Loucy (cell line): Measurements from ENCODE around the gene EXOC2.

ENCODE experiments used
- H2AFZ ChIP-seq: fragments of 200-600 bp; sonication (generic); 2 replicates; pipeline ENCODE4 v1.6.0; 2016; ENCODE audit warnings: antibody characterized with exemption, mild to moderate bottlenecking, low read length, moderate library complexity
- H3F3A ChIP-seq: fragments of 200-600 bp; 2 replicates; pipeline ENCODE4 v1.6.0; 2016; ENCODE audit warnings: antibody characterized with exemption, low read depth, mild to moderate bottlenecking
- H3K27me3 ChIP-seq: fragments of 200-600 bp; sonication (generic); 2 replicates; pipeline ENCODE4 v1.6.1; 2014; ENCODE audit warnings: low read length, mild to moderate bottlenecking; ENCODE audit not compliant: insufficient read depth, poor library complexity, severe bottlenecking
- H3K36me3 ChIP-seq: fragments of 200-600 bp; sonication (generic); 2 replicates; pipeline ENCODE4 v1.6.1; 2016; ENCODE audit warnings: low read length; ENCODE audit not compliant: insufficient read depth
- H3K4me1 ChIP-seq: fragments of 200-600 bp; sonication (generic); 2 replicates; pipeline ENCODE4 v1.5.1; 2014; ENCODE audit warnings: low read length, mild to moderate bottlenecking; ENCODE audit not compliant: insufficient read depth, poor library complexity, severe bottlenecking
- H3K4me2 ChIP-seq: fragments of 200-600 bp; sonication (generic); 2 replicates; pipeline ENCODE4 v1.6.0; 2014; ENCODE audit warnings: antibody characterized with exemption, low read length, low read depth, mild to moderate bottlenecking; ENCODE audit not compliant: poor library complexity, severe bottlenecking
- H3K4me3 ChIP-seq: fragments of 200-600 bp; sonication (generic); 2 replicates; pipeline ENCODE4 v1.5.1; 2014; ENCODE audit warnings: low read length, mild to moderate bottlenecking, mixed read lengths; ENCODE audit not compliant: poor library complexity, severe bottlenecking
- H3K79me2 ChIP-seq: fragments of 200-600 bp; sonication (generic); 2 replicates; pipeline ENCODE4 v1.6.1; 2014; ENCODE audit warnings: low read length; ENCODE audit not compliant: insufficient read depth
- H3K9ac ChIP-seq: fragments of 200-600 bp; sonication (generic); 2 replicates; pipeline ENCODE4 v1.6.0; 2014; ENCODE audit warnings: mild to moderate bottlenecking, low read depth, low read length, moderate library complexity; ENCODE audit not compliant: poor library complexity, severe bottlenecking
- H3K9me2 ChIP-seq: fragments of 200-600 bp; sonication (generic); replicated peaks from 2 replicates; pipeline ENCODE4 v1.6.1; 2016; ENCODE audit warnings: low read depth, low read length, mixed read lengths
- H3K9me3 ChIP-seq: fragments of 200-600 bp; sonication (generic); 2 replicates; pipeline ENCODE4 v1.6.1; 2014; ENCODE audit warnings: mild to moderate bottlenecking, antibody characterized with exemption, low read length, low read depth; ENCODE audit not compliant: insufficient read depth
- H4K20me1 ChIP-seq: fragments of 200-600 bp; sonication (generic); 2 replicates; pipeline ENCODE4 v1.6.0; 2014; ENCODE audit warnings: antibody characterized with exemption, low read length, mild to moderate bottlenecking; ENCODE audit not compliant: insufficient read depth, poor library complexity, severe bottlenecking
- CTCF ChIP-seq: fragments of 200-600 bp; sonication (generic); conservative IDR thresholded peaks from 2 replicates; pipeline ENCODE4 v1.5.1; 2014; ENCODE audit warnings: mild to moderate bottlenecking, antibody characterized with exemption, low read length
- EZH2phosphoT487 ChIP-seq: fragments of 200-600 bp; IDR thresholded peaks from 2 replicates; pipeline ENCODE4 v1.6.1; 2018; ENCODE audit warnings: antibody characterized with exemption, mild to moderate bottlenecking, moderate library complexity, borderline replicate concordance

Gene EXOC2

DNA sequence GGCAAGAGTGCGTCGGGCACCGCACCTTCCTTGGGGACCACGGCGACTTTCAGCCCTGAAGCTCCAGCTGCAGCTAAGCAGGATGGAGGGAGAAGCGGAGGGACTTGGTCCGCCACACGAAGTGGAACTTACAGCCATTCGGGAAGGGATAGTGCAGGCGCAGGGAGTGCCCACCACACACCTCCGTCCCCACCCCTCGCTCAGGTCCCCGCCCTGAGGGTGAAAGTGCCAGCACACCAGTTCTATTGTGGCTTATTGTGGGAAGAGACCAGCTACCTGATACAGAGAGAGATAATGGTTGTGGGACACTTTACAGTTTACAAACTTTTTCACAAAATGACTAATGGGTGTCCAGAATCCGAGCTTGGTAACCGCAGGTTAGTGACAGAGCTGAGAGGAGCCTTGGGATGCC lies 225.3 kb downstream of the EXOC2 start:
- TF ChIP-seq EZH2phosphoT487 = no peak
- no peak for TF ChIP-seq CTCF
- Histone ChIP-seq H3K9ac (no peak overlapping the region), H3F3A (no peaks in the 10 kb centered on the region), H3K36me3 (no peaks in the 10 kb centered on the region), H3K27me3 (no peaks in the 10 kb centered on the region), H3K4me1 (peaks cover 19% of the 10 kb centered on the region), H3K9me2 (no peaks in the 10 kb centered on the region), H2AFZ (no peak overlapping the region), H3K9me3 (no peaks in the 10 kb centered on the region), H3K4me2 (no peak overlapping the region), H4K20me1 (no peaks in the 10 kb centered on the region), H3K79me2 (no peaks in the 10 kb centered on the region), H3K4me3 (no peak overlapping the region)

- no peaks in the 10 kb centered on the region for H3K36me3 ChIP-seq
- peaks cover 19% of the 10 kb centered on the region for H3K4me1 ChIP-seq
- no peak overlapping the region for H3K4me3 ChIP-seq
- H3K79me2 ChIP-seq = no peaks in the 10 kb centered on the region
- H3K4me2 ChIP-seq = no peak overlapping the region
- TF ChIP-seq CTCF = no peak
- no peak for TF ChIP-seq EZH2phosphoT487
- H3K27me3 ChIP-seq = no peaks in the 10 kb centered on the region
- no peaks in the 10 kb centered on the region for H4K20me1 ChIP-seq
- no peaks in the 10 kb centered on the region for H3F3A ChIP-seq
- no peaks in the 10 kb centered on the region for H3K9me2 ChIP-seq
- no peak overlapping the region for H2AFZ ChIP-seq
- no peaks in the 10 kb centered on the region for H3K9me3 ChIP-seq
- no peak overlapping the region for H3K9ac ChIP-seq
Measured at GRCh38 chr6:467111-467510, 225.8 kb downstream of the EXOC2 start.

GRCh38 chr6:466564-466963 lies 226.4 kb downstream of the EXOC2 start:
- Histone ChIP-seq H3F3A (no peaks in the 10 kb centered on the region), H3K36me3 (no peaks in the 10 kb centered on the region), H2AFZ (no peak overlapping the region), H3K4me3 (no peak overlapping the region), H3K79me2 (no peaks in the 10 kb centered on the region), H3K4me2 (no peak overlapping the region), H3K27me3 (no peaks in the 10 kb centered on the region), H3K9me2 (no peaks in the 10 kb centered on the region), H3K9ac (no peak overlapping the region), H3K9me3 (no peaks in the 10 kb centered on the region), H3K4me1 (peaks cover 19% of the 10 kb centered on the region), H4K20me1 (no peaks in the 10 kb centered on the region)
- TF ChIP-seq CTCF (no peak), EZH2phosphoT487 (no peak)
